HG02588 (cell line): ENCODE data around the gene PRKCE.
"Not testable (repeated sequence)": the region's sequence is repeated elsewhere in the genome, so short reads cannot be mapped to it uniquely, and the experiment has no call there.

Experiments
- ATAC-seq: cut with Tn5 transposase; IDR thresholded peaks from one replicate; pipeline ENCODE4 v1.9.1; 2021; ENCODE audit warnings: mild to moderate bottlenecking, moderate library complexity; ENCODE audit not compliant: unreplicated experiment

The PRKCE gene

GRCh38 chr2:45696708-45697107 lies 45.2 kb downstream of the PRKCE start:
- no peak for ATAC-seq

GRCh38 chr2:45697190-45697589 lies 45.7 kb downstream of the PRKCE start:
- ATAC-seq = no peak

GRCh38 chr2:45698554-45698953 lies 47.1 kb downstream of the PRKCE start:
- no peak for ATAC-seq

- peak; percentile 56 for ATAC-seq
Measured at GRCh38 chr2:45699032-45699658, 47.7 kb downstream of the PRKCE start.

- ATAC-seq = no peak
Measured at GRCh38 chr2:45700407-45701013, 49.0 kb downstream of the PRKCE start.

- ATAC-seq = no peak
Measured at GRCh38 chr2:45705233-45705632, 53.8 kb downstream of the PRKCE start.

- ATAC-seq = no peak
Measured at GRCh38 chr2:45706033-45706432, 54.6 kb downstream of the PRKCE start.

GRCh38 chr2:45707006-45707405 lies 55.5 kb downstream of the PRKCE start:
- no peak for ATAC-seq

- no peak for ATAC-seq
Measured at GRCh38 chr2:45707661-45708060, 56.2 kb downstream of the PRKCE start.

GRCh38 chr2:45708501-45708900 lies 57.0 kb downstream of the PRKCE start:
- ATAC-seq = no peak

- ATAC-seq = no peak
Measured at GRCh38 chr2:45709137-45709536, 57.7 kb downstream of the PRKCE start.

- ATAC-seq = no peak
Measured at GRCh38 chr2:45710468-45710867, 59.0 kb downstream of the PRKCE start.

- ATAC-seq = no peak
Measured at GRCh38 chr2:45711224-45711623, 59.7 kb downstream of the PRKCE start.

- no peak for ATAC-seq
Measured at GRCh38 chr2:45712570-45712969, 61.1 kb downstream of the PRKCE start.

- no peak for ATAC-seq
Measured at GRCh38 chr2:45713136-45713535, 61.7 kb downstream of the PRKCE start.

- ATAC-seq = no peak
Measured at GRCh38 chr2:45713591-45713990, 62.1 kb downstream of the PRKCE start.

- no peak for ATAC-seq
Measured at GRCh38 chr2:45714679-45715078, 63.2 kb downstream of the PRKCE start.

GRCh38 chr2:45715601-45716379 lies 64.3 kb downstream of the PRKCE start:
- ATAC-seq = no peak

GRCh38 chr2:45716432-45716831 lies 65.0 kb downstream of the PRKCE start:
- not testable (repeated sequence) for ATAC-seq

GRCh38 chr2:45716915-45717314 lies 65.4 kb downstream of the PRKCE start:
- no peak for ATAC-seq

- no peak for ATAC-seq
Measured at GRCh38 chr2:45720210-45720609, 68.7 kb downstream of the PRKCE start.

- no peak for ATAC-seq
Measured at GRCh38 chr2:45721150-45721549, 69.7 kb downstream of the PRKCE start.
